HCT116 (cell line): ENCODE data around the gene CSNK1G2. TPM values are rescaled to one million over a fixed set of nuclear protein-coding genes. Genes with fewer than 3 reads are reported as not detected.

Experiments
- ATAC-seq: fragments of 200-7000 bp; cut with Tn5 transposase; 2 replicates; pipeline ENCODE4 v1.9.1; 2020; ENCODE audit warnings: mild to moderate bottlenecking, moderate library complexity
- BruUV-seq: library from RNA; stranded (reverse); fragments of 400-500 nt; replicated peaks from 2 replicates; lab custom pipeline; 2021; lab: Mats Ljungman, UMichigan
- CTCF ChIA-PET: fragments of 300-600 bp; sonication (Branson Sonifier 250); formaldehyde crosslinking; loops from one replicate; lab custom pipeline; 2021; ENCODE audit warnings: antibody characterized with exemption; lab: Charles Lee
- POLR2A ChIA-PET: fragments of 300-600, 350-600 bp; sonication (Branson Sonifier 250); formaldehyde crosslinking; loops from one replicate; lab custom pipeline; 2021; ENCODE audit warnings: antibody characterized with exemption; lab: Charles Lee
- RAD21 ChIA-PET, 2 experiments: fragments of 300-600 bp; sonication (Branson Sonifier 250); formaldehyde crosslinking; loops; one replicate each; lab custom pipeline; 2023; ENCODE audit warnings: low total read pairs in 2 of 2; ENCODE audit not compliant: uncharacterized antibody in 2 of 2, unreplicated experiment in 2 of 2, low non-redundant PET in 1 of 2; lab: Charles Lee
- DNase-seq: peaks from one replicate; pipeline ENCODE4 v3.0.0-alpha.2; 2010; ENCODE audit warnings: low read depth, low spot score
- H2AFZ ChIP-seq: fragments of 200-600 bp; shearing (Covaris generic), sonication (generic); 2 replicates; pipeline ENCODE4 v1.6.1; 2017; ENCODE audit warnings: low read depth, mixed run types, mixed read lengths, antibody characterized with exemption, low read length; ENCODE audit not compliant: poor library complexity, severe bottlenecking
- H3K27ac ChIP-seq: 2 replicates; pipeline ENCODE4 v1.5.1; 2012; ENCODE audit warnings: low read depth, low read length
- H3K27me3 ChIP-seq: fragments of 200-600 bp; sonication (generic); 2 replicates; pipeline ENCODE4 v1.6.1; 2016; ENCODE audit warnings: mixed run types, low read length, mixed read lengths; ENCODE audit not compliant: insufficient read depth
- H3K36me3 ChIP-seq, 2 experiments: fragments of 200-500 bp in 1 of 2; fragments of 200-600 bp in 1 of 2; sonication (Bioruptor generic) in 1 of 2; sonication (generic) in 1 of 2; 2 replicates each; pipeline versions ENCODE4 v1.5.1 to v1.6.1; 2014 to 2016; ENCODE audit warnings: low read length in 2 of 2, inconsistent platforms in 1 of 2, mixed read lengths in 1 of 2, mixed run types in 1 of 2; ENCODE audit not compliant: insufficient read depth in 2 of 2, control insufficient read depth in 1 of 2
- H3K4me1 ChIP-seq, 2 experiments: fragments of 200-600 bp in 1 of 2; sonication (generic) in 1 of 2; 2 replicates each; pipeline versions ENCODE4 v1.5.1 to v1.6.1; 2012 to 2017; ENCODE audit warnings: low read length in 2 of 2, inconsistent platforms in 1 of 2, mild to moderate bottlenecking in 1 of 2, mixed read lengths in 1 of 2, mixed run types in 1 of 2, moderate library complexity in 1 of 2; ENCODE audit not compliant: insufficient read depth in 2 of 2, control insufficient read depth in 1 of 2
- H3K4me2 ChIP-seq: fragments of 200-600 bp; sonication (generic); 2 replicates; pipeline ENCODE4 v1.6.1; 2017; ENCODE audit warnings: mixed run types, low read length, mixed read lengths
- H3K4me3 ChIP-seq, 2 experiments: fragments of 200-600 bp in 1 of 2; sonication (generic) in 1 of 2; replicated peaks in 1 of 2; 2 replicates each; pipeline ENCODE4 v1.5.1; 2011 to 2016; ENCODE audit warnings: low read length in 2 of 2, control low read depth in 1 of 2, low read depth in 1 of 2, mild to moderate bottlenecking in 1 of 2, mixed read lengths in 1 of 2, mixed run types in 1 of 2
- H3K79me2 ChIP-seq: fragments of 200-600 bp; sonication (generic); 2 replicates; pipeline ENCODE4 v1.6.1; 2017; ENCODE audit warnings: mild to moderate bottlenecking, mixed run types, low read length, moderate library complexity, mixed read lengths; ENCODE audit not compliant: insufficient read depth
- H3K9ac ChIP-seq: fragments of 200-600 bp; sonication (generic); 2 replicates; pipeline ENCODE4 v1.6.1; 2016; ENCODE audit warnings: low read length, mixed read lengths
- H3K9me2 ChIP-seq: fragments of 200-600 bp; sonication (generic), shearing (Covaris generic); 2 replicates; pipeline ENCODE4 v1.6.1; 2017; ENCODE audit warnings: mixed run types, mild to moderate bottlenecking, moderate library complexity; ENCODE audit not compliant: insufficient read depth
- H3K9me3 ChIP-seq, 2 experiments: fragments of 200-500 bp in 1 of 2; fragments of 200-600 bp in 1 of 2; sonication (Bioruptor generic) in 1 of 2; sonication (generic) in 1 of 2; 2 replicates each; pipeline ENCODE4 v1.6.1; 2014 to 2017; ENCODE audit warnings: low read length in 2 of 2, mixed read lengths in 2 of 2, inconsistent platforms in 1 of 2, low read depth in 1 of 2, mild to moderate bottlenecking in 1 of 2, mixed run types in 1 of 2, moderate library complexity in 1 of 2; ENCODE audit not compliant: control insufficient read depth in 1 of 2, insufficient read depth in 1 of 2
- H4K20me1 ChIP-seq: fragments of 200-600 bp; sonication (generic), shearing (Covaris generic); 2 replicates; pipeline ENCODE4 v1.6.1; 2017; ENCODE audit warnings: mixed run types, mild to moderate bottlenecking, moderate library complexity; ENCODE audit not compliant: insufficient read depth
- CBX3 ChIP-seq: IDR thresholded peaks from 2 replicates; pipeline ENCODE4 v1.6.1; 2012; ENCODE audit warnings: low read depth
- CTCF ChIP-seq, 3 experiments: fragments of 200-600 bp in 1 of 3; sonication (generic) in 1 of 3; IDR thresholded peaks in 2 of 3; conservative IDR thresholded peaks in 1 of 3; 2 replicates each; pipeline ENCODE4 v1.5.1; 2012 to 2017; ENCODE audit warnings: low read depth in 2 of 3, low read length in 2 of 3, antibody characterized with exemption in 1 of 3, borderline replicate concordance in 1 of 3, control low read depth in 1 of 3, mild to moderate bottlenecking in 1 of 3, mixed read lengths in 1 of 3, mixed run types in 1 of 3, moderate library complexity in 1 of 3; ENCODE audit not compliant: insufficient read depth in 1 of 3
- EGR1 ChIP-seq: IDR thresholded peaks from 2 replicates; pipeline ENCODE4 v1.6.1; 2012; ENCODE audit warnings: low read depth
- ELF1 ChIP-seq: IDR thresholded peaks from 2 replicates; pipeline ENCODE4 v1.6.1; 2012; ENCODE audit warnings: low read depth, borderline replicate concordance
- EZH2phosphoT487 ChIP-seq: fragments of 200-600 bp; IDR thresholded peaks from 2 replicates; pipeline ENCODE4 v1.6.1; 2018; ENCODE audit warnings: antibody characterized with exemption, borderline replicate concordance
- JUND ChIP-seq: IDR thresholded peaks from 2 replicates; pipeline ENCODE4 v1.6.1; 2012
- MAX ChIP-seq: IDR thresholded peaks from 2 replicates; pipeline ENCODE4 v1.6.1; 2012
- REST ChIP-seq: IDR thresholded peaks from 2 replicates; pipeline ENCODE4 v1.6.1; 2012; ENCODE audit warnings: low read depth
- TCF7L2 ChIP-seq: IDR thresholded peaks from 2 replicates; pipeline ENCODE4 v1.7.0; 2011; ENCODE audit warnings: borderline replicate concordance, inconsistent platforms; ENCODE audit not compliant: insufficient read depth, insufficient read length; ENCODE audit errors: extremely low read depth
- intact Hi-C: fragments of 100-400 bp; cut with micrococcal nuclease; formaldehyde crosslinking; loops from 2 replicates; pipeline ENCODE4 v1.10.0; 2022
- total RNA-seq: library from RNA; stranded (reverse); gene quantifications from one replicate; pipeline ENCODE4 v1.2.1, GENCODE V29; 2021; ENCODE audit not compliant: unreplicated experiment

Gene CSNK1G2
- total RNA-seq, 1 experiment from 2014 or later = 97.9 TPM

- Histone ChIP-seq H3K4me1 (no peaks in the 10 kb centered on the region), H3K9ac (no peak overlapping the region), H3K79me2 (no peaks in the 10 kb centered on the region), H3K4me2 (no peak overlapping the region), H2AFZ (no peak overlapping the region), H3K9me2 (no peaks in the 10 kb centered on the region), H3K27me3 (no peaks in the 10 kb centered on the region), H4K20me1 (no peaks in the 10 kb centered on the region), H3K36me3 (peaks cover 9 to 14% of the 10 kb centered on the region in 2 experiments), H3K4me3 (no peak overlapping the region)
- ChIA-PET POLR2A (no interaction called here), RAD21 (no interaction called here)
- DNase-seq (no peak), ATAC-seq (peak; percentile 15; the same call in 1 of the 2 replicates)
- TF ChIP-seq CBX3 (no peak), TCF7L2 (no peak), ELF1 (no peak), CTCF (IDR thresholded peaks at IDR 0.05 in 2 of 3, conservative IDR thresholded peaks at IDR 0.05 in 1 of 3; ENCODE audit: borderline replicate concordance in 1 of 3, insufficient read depth in 1 of 3, low read depth in 2 of 3, low read length in 2 of 3) (no peak), JUND (no peak), REST (no peak), EGR1 (no peak), MAX (no peak), EZH2phosphoT487 (no peak)
- TF ChIP-seq, all 23 proteins: peak for 0
- BruUV-seq = no TSS peak
- peaks cover 0 to 4% of the 10 kb centered on the region in 2 experiments; a peak in 1 of 4 replicates for H3K9me3 ChIP-seq
- CTCF ChIA-PET = no interaction called here
- intact Hi-C loops = no loop called here
- no peak overlapping the region for H3K27ac ChIP-seq
Measured at GRCh38 chr19:1998712-1999708, 58.0 kb downstream of the CSNK1G2 start.
